HEK293T (cell line): ENCODE measurements around the gene LRRC8A.
"Not testable (repeated sequence)": the region's sequence is repeated elsewhere in the genome, so short reads cannot be mapped to it uniquely, and the experiment has no call there.

Source experiments
- BHLHE40 ChIP-seq: fragments of 450-650 bp; IDR thresholded peaks from 2 replicates; pipeline ENCODE4 v1.6.1; 2016; ENCODE audit warnings: mild to moderate bottlenecking, moderate library complexity, borderline replicate concordance
- CTBP1 ChIP-seq: fragments of 450-650 bp; IDR thresholded peaks from 2 replicates; pipeline ENCODE4 v1.6.1; 2016; ENCODE audit warnings: borderline replicate concordance
- ELF4 ChIP-seq: fragments of 450-650 bp; IDR thresholded peaks from 2 replicates; pipeline ENCODE4 v1.6.1; 2017; ENCODE audit warnings: antibody characterized with exemption
- FOXK2 ChIP-seq: fragments of 450-650 bp; IDR thresholded peaks from 2 replicates; pipeline ENCODE4 v1.6.1; 2016; ENCODE audit warnings: mild to moderate bottlenecking
- HDGF ChIP-seq: fragments of 450-650 bp; IDR thresholded peaks from 2 replicates; pipeline ENCODE4 v1.6.1; 2017; ENCODE audit warnings: antibody characterized with exemption, borderline replicate concordance
- SP1 ChIP-seq: fragments of 450-650 bp; IDR thresholded peaks from 2 replicates; pipeline ENCODE4 v1.6.1; 2017
- SUZ12 ChIP-seq: fragments of 450-650 bp; IDR thresholded peaks from 2 replicates; pipeline ENCODE4 v1.6.1; 2016; ENCODE audit warnings: mild to moderate bottlenecking
- TARDBP ChIP-seq: fragments of 450-650 bp; IDR thresholded peaks from 2 replicates; pipeline ENCODE4 v1.6.1; 2016
- TF ChIP-seq, protein P1 (sequence below): fragments of 450-650 bp; IDR thresholded peaks from 2 replicates; pipeline ENCODE4 v1.6.1; 2016

- TF ChIP-seq CTBP1, BHLHE40, SUZ12, TARDBP, HDGF, ELF4, FOXK2, SP1: not testable (repeated sequence)
- TF ChIP-seq, protein P1, sequence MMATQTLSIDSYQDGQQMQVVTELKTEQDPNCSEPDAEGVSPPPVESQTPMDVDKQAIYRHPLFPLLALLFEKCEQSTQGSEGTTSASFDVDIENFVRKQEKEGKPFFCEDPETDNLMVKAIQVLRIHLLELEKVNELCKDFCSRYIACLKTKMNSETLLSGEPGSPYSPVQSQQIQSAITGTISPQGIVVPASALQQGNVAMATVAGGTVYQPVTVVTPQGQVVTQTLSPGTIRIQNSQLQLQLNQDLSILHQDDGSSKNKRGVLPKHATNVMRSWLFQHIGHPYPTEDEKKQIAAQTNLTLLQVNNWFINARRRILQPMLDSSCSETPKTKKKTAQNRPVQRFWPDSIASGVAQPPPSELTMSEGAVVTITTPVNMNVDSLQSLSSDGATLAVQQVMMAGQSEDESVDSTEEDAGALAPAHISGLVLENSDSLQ: not testable (repeated sequence)
These were observed 11.0 kb upstream of the LRRC8A start for GRCh38 chr9:128870941-128871265.
